HEK293T (cell line): ENCODE data around the gene SOAT2.

ENCODE experiments used
- ELF4 ChIP-seq: fragments of 450-650 bp; IDR thresholded peaks from 2 replicates; pipeline ENCODE4 v1.6.1; 2017; ENCODE audit warnings: antibody characterized with exemption
- FOXK2 ChIP-seq: fragments of 450-650 bp; IDR thresholded peaks from 2 replicates; pipeline ENCODE4 v1.6.1; 2016; ENCODE audit warnings: mild to moderate bottlenecking
- FOXM1 ChIP-seq: fragments of 450-650 bp; IDR thresholded peaks from 2 replicates; pipeline ENCODE4 v1.6.1; 2017; ENCODE audit warnings: mild to moderate bottlenecking, borderline replicate concordance
- HDGF ChIP-seq: fragments of 450-650 bp; IDR thresholded peaks from 2 replicates; pipeline ENCODE4 v1.6.1; 2017; ENCODE audit warnings: antibody characterized with exemption, borderline replicate concordance
- NFRKB ChIP-seq: fragments of 450-650 bp; IDR thresholded peaks from 2 replicates; pipeline ENCODE4 v1.6.1; 2016; ENCODE audit warnings: mild to moderate bottlenecking, moderate library complexity
- SUZ12 ChIP-seq: fragments of 450-650 bp; IDR thresholded peaks from 2 replicates; pipeline ENCODE4 v1.6.1; 2016; ENCODE audit warnings: mild to moderate bottlenecking
- TARDBP ChIP-seq: fragments of 450-650 bp; IDR thresholded peaks from 2 replicates; pipeline ENCODE4 v1.6.1; 2016

- TF ChIP-seq ELF4 = no peak
- no peak for TF ChIP-seq NFRKB
- no peak for TF ChIP-seq FOXK2
- TF ChIP-seq HDGF = no peak
- TF ChIP-seq SUZ12 = no peak
- TF ChIP-seq FOXM1 = no peak
- no peak for TF ChIP-seq TARDBP
These were observed 41.8 kb upstream of the SOAT2 start for GRCh38 chr12:53061404-53062010.
